PFSK-1 (cell line): ENCODE data around the gene FANCC.

ENCODE experiments used
- FOXP2 ChIP-seq: optimal IDR thresholded peaks from 2 replicates; pipeline ENCODE3; 2011; ENCODE audit warnings: borderline replicate concordance, control low read depth, inconsistent platforms; ENCODE audit not compliant: insufficient read depth; ENCODE audit errors: extremely low read length, extremely low read depth
- POLR2AphosphoS5 ChIP-seq: IDR thresholded peaks from 2 replicates; pipeline ENCODE4 v1.6.1; 2012; ENCODE audit warnings: low read depth, mild to moderate bottlenecking, control low read depth, low read length, moderate library complexity
- SIN3A ChIP-seq: IDR thresholded peaks from 2 replicates; pipeline ENCODE4 v1.6.1; 2012; ENCODE audit warnings: mild to moderate bottlenecking, low read length, moderate library complexity, borderline replicate concordance; ENCODE audit not compliant: insufficient read depth
- TAF1 ChIP-seq: IDR thresholded peaks from 2 replicates; pipeline ENCODE4 v1.6.1; 2012; ENCODE audit warnings: low read length, control low read depth, borderline replicate concordance; ENCODE audit not compliant: insufficient read depth
- TF ChIP-seq, protein P1 (sequence below), 2 experiments: IDR thresholded peaks; 2 replicates each; pipeline versions ENCODE4 v1.6.1 to v1.8.0; 2011 to 2012; ENCODE audit warnings: low read depth in 2 of 2, low read length in 2 of 2, control low read depth in 1 of 2, inconsistent platforms in 1 of 2, mild to moderate bottlenecking in 1 of 2, moderate library complexity in 1 of 2; ENCODE audit not compliant: insufficient read depth in 1 of 2

Gene FANCC

DNA sequence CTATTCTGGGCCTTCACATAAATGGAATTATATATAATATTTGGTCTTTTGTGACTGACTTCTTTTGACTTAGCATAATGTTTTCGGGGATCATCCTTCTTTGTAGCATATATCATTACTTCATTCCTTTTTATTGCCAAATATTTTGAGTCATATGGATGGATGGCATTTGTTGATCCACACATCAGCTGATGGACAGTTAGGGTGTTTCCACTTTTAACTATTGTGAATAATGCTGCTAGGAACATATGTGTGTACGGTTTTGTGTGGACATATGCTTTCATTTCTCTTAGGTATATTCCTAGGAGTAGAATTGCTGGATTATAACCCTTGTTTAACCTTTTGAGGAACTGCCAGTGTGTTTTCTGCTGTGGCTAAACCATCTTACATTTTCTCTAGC is 249.6 kb downstream of the FANCC start:
- TF ChIP-seq, protein P1, sequence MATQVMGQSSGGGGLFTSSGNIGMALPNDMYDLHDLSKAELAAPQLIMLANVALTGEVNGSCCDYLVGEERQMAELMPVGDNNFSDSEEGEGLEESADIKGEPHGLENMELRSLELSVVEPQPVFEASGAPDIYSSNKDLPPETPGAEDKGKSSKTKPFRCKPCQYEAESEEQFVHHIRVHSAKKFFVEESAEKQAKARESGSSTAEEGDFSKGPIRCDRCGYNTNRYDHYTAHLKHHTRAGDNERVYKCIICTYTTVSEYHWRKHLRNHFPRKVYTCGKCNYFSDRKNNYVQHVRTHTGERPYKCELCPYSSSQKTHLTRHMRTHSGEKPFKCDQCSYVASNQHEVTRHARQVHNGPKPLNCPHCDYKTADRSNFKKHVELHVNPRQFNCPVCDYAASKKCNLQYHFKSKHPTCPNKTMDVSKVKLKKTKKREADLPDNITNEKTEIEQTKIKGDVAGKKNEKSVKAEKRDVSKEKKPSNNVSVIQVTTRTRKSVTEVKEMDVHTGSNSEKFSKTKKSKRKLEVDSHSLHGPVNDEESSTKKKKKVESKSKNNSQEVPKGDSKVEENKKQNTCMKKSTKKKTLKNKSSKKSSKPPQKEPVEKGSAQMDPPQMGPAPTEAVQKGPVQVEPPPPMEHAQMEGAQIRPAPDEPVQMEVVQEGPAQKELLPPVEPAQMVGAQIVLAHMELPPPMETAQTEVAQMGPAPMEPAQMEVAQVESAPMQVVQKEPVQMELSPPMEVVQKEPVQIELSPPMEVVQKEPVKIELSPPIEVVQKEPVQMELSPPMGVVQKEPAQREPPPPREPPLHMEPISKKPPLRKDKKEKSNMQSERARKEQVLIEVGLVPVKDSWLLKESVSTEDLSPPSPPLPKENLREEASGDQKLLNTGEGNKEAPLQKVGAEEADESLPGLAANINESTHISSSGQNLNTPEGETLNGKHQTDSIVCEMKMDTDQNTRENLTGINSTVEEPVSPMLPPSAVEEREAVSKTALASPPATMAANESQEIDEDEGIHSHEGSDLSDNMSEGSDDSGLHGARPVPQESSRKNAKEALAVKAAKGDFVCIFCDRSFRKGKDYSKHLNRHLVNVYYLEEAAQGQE (IDR thresholded peaks at IDR 0.05; ENCODE audit: insufficient read depth in 1 of 2, low read depth in 2 of 2, low read length in 2 of 2), result no peak
- TF ChIP-seq FOXP2 (no peak), SIN3A (no peak), POLR2AphosphoS5 (no peak), TAF1 (no peak)

DNA sequence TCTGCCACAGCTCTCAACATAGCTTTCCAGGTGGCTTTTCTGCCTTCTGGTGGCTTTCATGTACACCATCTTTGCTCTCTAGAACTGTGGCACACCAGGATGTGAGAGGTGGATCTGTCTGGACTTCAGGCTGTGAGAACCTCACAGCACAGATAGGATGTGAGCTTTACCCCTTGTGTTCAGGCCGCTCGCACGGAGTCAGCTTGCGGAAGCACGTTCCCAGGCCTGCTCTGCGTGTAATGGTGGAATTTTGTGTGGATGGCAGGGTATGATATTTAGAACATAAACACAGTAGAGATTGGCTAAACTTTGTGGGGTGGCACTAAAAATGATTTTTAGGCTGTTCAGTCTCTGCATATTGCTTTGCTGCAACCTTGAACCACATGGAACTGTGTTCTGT is 250.5 kb downstream of the FANCC start:
- TF ChIP-seq, protein P1 (IDR thresholded peaks at IDR 0.05; ENCODE audit: insufficient read depth in 1 of 2, low read depth in 2 of 2, low read length in 2 of 2), result no peak
- TF ChIP-seq POLR2AphosphoS5 (no peak), SIN3A (no peak), TAF1 (no peak), FOXP2 (no peak)

DNA sequence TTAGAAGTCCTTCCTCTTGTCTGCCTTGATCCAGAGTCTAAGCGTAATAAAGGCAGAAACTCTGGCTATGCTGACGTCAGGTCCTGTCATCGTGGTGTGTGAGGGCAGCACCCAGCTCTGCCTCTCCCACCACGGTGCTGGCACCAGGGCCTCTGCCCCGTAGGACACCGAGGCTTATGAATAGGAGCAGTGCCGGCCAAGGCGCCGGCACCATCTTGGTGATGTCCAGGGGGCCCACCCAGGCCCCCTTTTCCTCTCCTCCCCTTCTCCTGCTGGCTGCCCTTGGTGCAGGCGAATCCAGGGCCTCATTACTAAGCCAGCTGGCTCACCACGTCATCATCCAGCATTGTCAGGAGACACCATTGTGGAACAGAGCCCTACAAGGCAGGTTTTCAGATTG is 252.3 kb downstream of the FANCC start:
- TF ChIP-seq SIN3A (no peak), TAF1 (no peak), FOXP2 (no peak), POLR2AphosphoS5 (no peak)
- TF ChIP-seq, protein P1 (IDR thresholded peaks at IDR 0.05; ENCODE audit: insufficient read depth in 1 of 2, low read depth in 2 of 2, low read length in 2 of 2), result no peak

DNA sequence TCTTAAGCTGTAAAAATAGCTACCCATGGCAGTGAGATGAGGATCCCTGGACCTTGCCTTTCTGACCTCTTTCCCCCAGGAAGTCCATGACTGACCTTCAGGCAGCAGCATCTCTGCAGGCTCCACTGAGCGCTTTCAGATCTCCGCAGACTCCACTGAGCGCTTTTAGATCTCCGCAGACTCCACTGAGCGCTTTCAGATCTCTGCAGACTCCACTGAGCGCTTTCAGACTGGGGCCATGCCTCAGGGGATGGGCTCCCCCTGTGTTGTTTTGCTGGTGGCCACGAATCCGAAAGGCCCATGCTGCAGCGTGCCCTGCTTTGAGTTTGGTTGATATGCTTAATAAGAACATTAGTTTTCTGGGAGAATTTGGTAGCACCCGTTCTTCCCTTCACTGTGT is 254.2 kb downstream of the FANCC start:
- TF ChIP-seq TAF1, result no peak
- TF ChIP-seq POLR2AphosphoS5, result no peak

DNA sequence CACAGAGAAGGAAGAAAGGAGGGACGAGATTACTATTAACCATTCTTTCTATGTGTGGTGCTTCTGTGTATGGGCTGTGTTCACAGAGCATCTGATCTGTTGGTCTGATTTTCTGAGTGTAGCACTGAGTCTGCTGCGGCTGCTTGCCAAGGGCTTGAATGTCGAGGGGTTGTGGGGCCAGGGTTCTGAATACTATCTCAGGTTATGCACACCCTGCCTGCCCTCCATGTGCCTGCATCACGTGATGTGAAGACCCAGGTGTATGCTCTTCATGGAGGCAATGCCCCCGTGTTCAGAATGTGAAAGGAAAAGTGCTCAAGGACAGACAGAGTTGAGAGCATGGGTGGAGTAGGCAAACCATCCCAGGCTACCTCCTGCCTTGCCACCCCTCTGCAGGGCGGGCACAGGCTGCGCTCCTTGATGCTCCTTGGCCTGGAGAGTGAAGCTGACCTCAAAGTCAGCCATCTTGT is 254.9 kb downstream of the FANCC start:
- TF ChIP-seq, protein P1 (IDR thresholded peaks at IDR 0.05; ENCODE audit: insufficient read depth in 1 of 2, low read depth in 2 of 2, low read length in 2 of 2), result no peak
- TF ChIP-seq POLR2AphosphoS5 (no peak), TAF1 (no peak), SIN3A (no peak), FOXP2 (no peak)
